Measurements from ENCODE around the gene TRIP4.

DNA sequence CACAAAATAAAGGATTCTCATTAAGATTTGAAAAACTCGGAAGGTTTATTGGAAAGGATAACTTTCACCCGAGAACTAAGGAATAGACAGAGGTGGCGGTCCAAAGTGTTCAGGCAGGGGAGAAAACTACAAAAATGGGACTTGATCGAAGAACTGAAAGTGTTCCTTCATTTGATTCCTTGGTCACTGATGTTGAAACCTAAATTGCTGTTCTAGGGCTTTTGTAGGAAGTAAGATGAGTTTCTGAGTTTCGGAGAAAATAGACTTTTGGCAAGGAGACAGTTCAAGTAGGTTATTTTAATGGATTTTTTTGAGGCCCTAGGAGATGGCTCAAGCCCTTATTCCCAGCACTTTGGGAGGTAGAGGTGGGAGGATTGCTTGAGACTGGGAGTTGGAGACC lies 1.4 kb downstream of the TRIP4 start:
- no peak for TF ChIP-seq EZH2phosphoT487 (IDR thresholded peaks at IDR 0.05; ENCODE audit: borderline replicate concordance, low read depth, low read length)
- TF ChIP-seq, protein P1, sequence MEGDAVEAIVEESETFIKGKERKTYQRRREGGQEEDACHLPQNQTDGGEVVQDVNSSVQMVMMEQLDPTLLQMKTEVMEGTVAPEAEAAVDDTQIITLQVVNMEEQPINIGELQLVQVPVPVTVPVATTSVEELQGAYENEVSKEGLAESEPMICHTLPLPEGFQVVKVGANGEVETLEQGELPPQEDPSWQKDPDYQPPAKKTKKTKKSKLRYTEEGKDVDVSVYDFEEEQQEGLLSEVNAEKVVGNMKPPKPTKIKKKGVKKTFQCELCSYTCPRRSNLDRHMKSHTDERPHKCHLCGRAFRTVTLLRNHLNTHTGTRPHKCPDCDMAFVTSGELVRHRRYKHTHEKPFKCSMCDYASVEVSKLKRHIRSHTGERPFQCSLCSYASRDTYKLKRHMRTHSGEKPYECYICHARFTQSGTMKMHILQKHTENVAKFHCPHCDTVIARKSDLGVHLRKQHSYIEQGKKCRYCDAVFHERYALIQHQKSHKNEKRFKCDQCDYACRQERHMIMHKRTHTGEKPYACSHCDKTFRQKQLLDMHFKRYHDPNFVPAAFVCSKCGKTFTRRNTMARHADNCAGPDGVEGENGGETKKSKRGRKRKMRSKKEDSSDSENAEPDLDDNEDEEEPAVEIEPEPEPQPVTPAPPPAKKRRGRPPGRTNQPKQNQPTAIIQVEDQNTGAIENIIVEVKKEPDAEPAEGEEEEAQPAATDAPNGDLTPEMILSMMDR (conservative IDR thresholded peaks at IDR 0.05; ENCODE audit: low read length), result no peak
